ENCODE measurements around the gene MED13L. TPM values are rescaled to one million over a fixed set of nuclear protein-coding genes. Genes with fewer than 3 reads are reported as not detected.

Gene MED13L
- total and polyA plus RNA-seq, 4 donors = 7.9 to 94.0 (median 37.7) TPM

- no peaks in the 10 kb centered on the region for H3K27me3 ChIP-seq (ENCODE audit: control insufficient read depth in 4 of 4, insufficient read depth in 4 of 4, low read length in 3 of 4)
- H3K9ac ChIP-seq (ENCODE audit: low read depth in 1 of 2, low read length in 2 of 2) = no peak overlapping the region
- WGBS = 24% methylated on average over 2 of the region's 2 CpGs
- DNase-seq (ENCODE audit: low spot score) = no peak
- no peak overlapping the region for H3K4me3 ChIP-seq (ENCODE audit: low read depth in 1 of 3, low read length in 3 of 3)
- peaks cover 3 to 44% (median 25%) of the 10 kb centered on the region in 4 donors for H3K4me1 ChIP-seq (ENCODE audit: control insufficient read depth in 4 of 4, insufficient read depth in 4 of 4, low read length in 3 of 4)
- TF ChIP-seq ATF3 (IDR thresholded peaks at IDR 0.05) (no peak), ZBTB33 (IDR thresholded peaks at IDR 0.05) (no peak), FOXA1 (IDR thresholded peaks at IDR 0.05) (no peak), YY1 (IDR thresholded peaks at IDR 0.05) (no peak), GABPA (IDR thresholded peaks at IDR 0.05 in 1 of 2, conservative IDR thresholded peaks at IDR 0.05 in 1 of 2) (no peak), HNF4G (IDR thresholded peaks at IDR 0.05) (no peak), MAX (IDR thresholded peaks at IDR 0.05) (no peak), FOXA2 (IDR thresholded peaks at IDR 0.05) (no peak), RXRA (IDR thresholded peaks at IDR 0.05) (no peak), HNF4A (conservative IDR thresholded peaks at IDR 0.05) (no peak), NR2F2 (IDR thresholded peaks at IDR 0.05) (no peak), EGR1 (IDR thresholded peaks at IDR 0.05; ENCODE audit: low read depth in 2 of 2) (no peak), TAF1 (conservative IDR thresholded peaks at IDR 0.05) (no peak)
- H3K9me3 ChIP-seq (ENCODE audit: control insufficient read depth in 4 of 4, low read length in 3 of 4) = no peaks in the 10 kb centered on the region
- no peak overlapping the region for H3K27ac ChIP-seq (ENCODE audit: low read depth in 1 of 2, low read length in 2 of 2)
- H3K36me3 ChIP-seq (ENCODE audit: control insufficient read depth in 4 of 4, insufficient read depth in 3 of 4, low read depth in 1 of 4, low read length in 3 of 4) = no peaks in the 10 kb centered on the region
Observed at GRCh38 chr12:116263844-116264243, 13.6 kb downstream of the MED13L start.

- no peak for DNase-seq (ENCODE audit: low spot score)
- H3K4me3 ChIP-seq (ENCODE audit: low read depth in 1 of 3, low read length in 3 of 3) = no peak overlapping the region
- 48% methylated on average over 1 of the region's 1 CpG for WGBS
- no peak for TF ChIP-seq TAF1 (conservative IDR thresholded peaks at IDR 0.05)
- TF ChIP-seq SP1 (IDR thresholded peaks at IDR 0.05) = no peak
- no peak for TF ChIP-seq NR2F2 (IDR thresholded peaks at IDR 0.05)
- no peak for TF ChIP-seq JUND (IDR thresholded peaks at IDR 0.05)
- no peak for TF ChIP-seq RAD21 (IDR thresholded peaks at IDR 0.05)
- no peak for TF ChIP-seq HNF4G (IDR thresholded peaks at IDR 0.05)
- TF ChIP-seq MAX (IDR thresholded peaks at IDR 0.05) = no peak
- no peak for TF ChIP-seq FOXA1 (IDR thresholded peaks at IDR 0.05)
- TF ChIP-seq EGR1 (IDR thresholded peaks at IDR 0.05; ENCODE audit: low read depth in 2 of 2) = no peak
- no peak for TF ChIP-seq ZBTB33 (IDR thresholded peaks at IDR 0.05)
- peaks cover 3 to 44% (median 25%) of the 10 kb centered on the region in 4 donors for H3K4me1 ChIP-seq (ENCODE audit: control insufficient read depth in 4 of 4, insufficient read depth in 4 of 4, low read length in 3 of 4)
- no peak overlapping the region for H3K27ac ChIP-seq (ENCODE audit: low read depth in 1 of 2, low read length in 2 of 2)
- H3K9ac ChIP-seq (ENCODE audit: low read depth in 1 of 2, low read length in 2 of 2) = no peak overlapping the region
- no peaks in the 10 kb centered on the region for H3K9me3 ChIP-seq (ENCODE audit: control insufficient read depth in 4 of 4, low read length in 3 of 4)
- H3K36me3 ChIP-seq (ENCODE audit: control insufficient read depth in 4 of 4, insufficient read depth in 3 of 4, low read depth in 1 of 4, low read length in 3 of 4) = no peaks in the 10 kb centered on the region
- no peaks in the 10 kb centered on the region for H3K27me3 ChIP-seq (ENCODE audit: control insufficient read depth in 4 of 4, insufficient read depth in 4 of 4, low read length in 3 of 4)
Observed at GRCh38 chr12:116263431-116263830, 14.1 kb downstream of the MED13L start.
